NT2/D1 (cell line): ENCODE measurements around the gene ARSD.

ENCODE experiments used
- SUZ12 ChIP-seq: IDR thresholded peaks from 2 replicates; pipeline ENCODE4 v1.6.1; 2011; ENCODE audit not compliant: insufficient read length, insufficient read depth; ENCODE audit errors: extremely low read depth
- YY1 ChIP-seq: IDR thresholded peaks from 2 replicates; pipeline ENCODE4 v1.6.1; 2011; ENCODE audit not compliant: insufficient read length, insufficient read depth
- ZNF274 ChIP-seq: IDR thresholded peaks from 2 replicates; pipeline ENCODE4 v1.6.1; 2011; ENCODE audit warnings: mild to moderate bottlenecking, low read depth, low read length

- no peak for TF ChIP-seq SUZ12
- TF ChIP-seq ZNF274: no peak
- no peak for TF ChIP-seq YY1
Measured at GRCh38 chrX:2969021-2969420, 39.9 kb upstream of the ARSD start.
